Epidermal melanocyte (primary cell): ENCODE results near the gene ANKS1B.
"Not testable (repeated sequence)": the region's sequence is repeated elsewhere in the genome, so short reads cannot be mapped to it uniquely, and the experiment has no call there.

ENCODE experiments used
- DNase-seq: peaks from one replicate; pipeline ENCODE4 v3.0.0; 2011; ENCODE audit warnings: low spot score; ENCODE audit not compliant: insufficient read length

ANKS1B gene

GRCh38 chr12:99875081-99875480 lies 109.7 kb downstream of the ANKS1B start:
- DNase-seq, result no peak

- no peak for DNase-seq
Observed at GRCh38 chr12:99870085-99870484, 114.7 kb downstream of the ANKS1B start.

GRCh38 chr12:99861731-99862130 lies 123.0 kb downstream of the ANKS1B start:
- no peak for DNase-seq

DNA sequence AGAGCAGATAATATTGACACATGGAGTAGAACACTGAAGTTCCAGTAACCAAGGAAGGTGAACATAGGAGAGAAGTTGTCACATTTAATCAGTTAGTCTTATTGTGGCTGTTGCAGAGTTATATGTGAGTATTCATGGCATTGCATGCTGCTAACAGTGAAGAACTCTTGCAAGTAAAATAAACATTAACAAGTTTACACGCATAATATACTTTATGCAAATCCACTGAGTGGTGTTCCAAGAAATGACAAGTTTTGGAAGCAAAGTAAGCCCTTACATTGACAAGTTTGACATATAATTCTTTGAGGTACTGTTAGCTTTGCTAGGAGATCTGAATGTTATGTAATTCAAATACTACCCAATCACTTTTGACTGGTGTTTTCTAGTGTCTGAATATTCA lies 125.6 kb downstream of the ANKS1B start:
- DNase-seq, result no peak

- DNase-seq, result no peak
Observed at GRCh38 chr12:99852666-99853065, 132.1 kb downstream of the ANKS1B start.

- DNase-seq, result no peak
Observed at GRCh38 chr12:99847936-99848335, 136.8 kb downstream of the ANKS1B start.

DNA sequence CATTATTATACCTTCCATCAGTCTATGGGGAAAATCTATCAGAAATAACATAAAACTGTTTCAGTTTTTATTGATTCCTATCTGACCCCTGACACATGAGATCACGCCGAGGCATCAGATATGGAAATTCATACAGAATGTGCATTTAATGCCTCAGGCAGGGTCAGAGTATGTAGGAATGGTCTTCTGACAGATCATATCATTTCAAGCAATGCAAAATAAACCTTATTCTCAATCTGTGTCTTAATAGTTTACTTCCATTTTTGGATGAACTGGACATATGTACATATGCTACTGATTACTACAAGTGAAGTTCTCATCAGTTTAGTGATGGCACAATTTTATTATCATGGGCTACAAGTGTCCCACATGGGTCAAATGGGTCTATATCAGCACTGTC lies 150.0 kb downstream of the ANKS1B start:
- DNase-seq, result no peak

GRCh38 chr12:99833397-99833796 lies 151.3 kb downstream of the ANKS1B start:
- no peak for DNase-seq

DNA sequence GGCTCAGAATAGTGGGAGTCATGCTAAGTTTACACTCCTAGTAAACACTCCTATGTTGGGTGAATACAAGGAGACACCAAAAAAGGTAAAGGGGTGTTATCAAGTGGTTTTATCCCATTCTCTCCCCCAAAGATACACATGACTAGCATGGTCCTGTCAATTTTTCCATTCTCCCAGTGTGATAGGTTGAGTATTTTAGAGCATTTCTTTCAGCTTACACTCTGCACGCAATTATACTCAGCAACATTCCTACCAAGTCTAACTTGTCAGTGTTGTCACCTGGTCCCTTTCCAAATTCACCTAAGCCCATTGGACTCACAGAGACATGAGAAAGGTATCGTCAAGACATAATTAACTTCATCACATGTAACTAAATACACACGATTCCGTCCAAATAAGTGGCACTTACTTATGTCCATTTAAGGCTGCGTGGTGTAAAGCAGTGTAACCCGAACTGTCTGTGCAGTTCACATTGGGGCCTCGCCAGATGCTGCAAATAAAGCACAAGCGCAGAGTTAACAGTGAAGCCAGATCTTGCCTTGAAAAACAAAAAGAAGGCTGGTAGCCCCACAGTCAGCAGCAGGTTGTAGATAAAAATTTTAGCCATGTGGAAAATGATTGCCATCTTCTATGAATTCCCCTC lies 159.7 kb downstream of the ANKS1B start:
- DNase-seq, result no peak

DNA sequence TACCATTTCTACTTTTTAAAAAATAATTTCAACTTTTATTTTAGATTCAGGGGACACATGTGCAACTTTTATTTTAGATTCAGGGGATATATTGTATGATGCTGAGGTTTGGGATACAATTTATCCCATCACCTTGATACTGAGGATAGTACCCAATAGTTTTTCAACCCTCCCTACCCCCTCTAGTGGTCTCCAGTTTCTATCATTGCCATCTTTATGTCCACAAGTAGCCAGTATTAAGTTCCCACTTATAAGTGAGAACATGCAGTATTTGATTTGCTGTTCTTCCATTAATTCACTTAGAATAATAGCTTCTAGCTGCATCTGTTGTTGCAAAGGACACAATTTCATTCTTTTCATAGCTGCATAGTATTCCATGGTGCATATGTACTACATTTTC lies 162.5 kb downstream of the ANKS1B start:
- DNase-seq, result no peak

DNA sequence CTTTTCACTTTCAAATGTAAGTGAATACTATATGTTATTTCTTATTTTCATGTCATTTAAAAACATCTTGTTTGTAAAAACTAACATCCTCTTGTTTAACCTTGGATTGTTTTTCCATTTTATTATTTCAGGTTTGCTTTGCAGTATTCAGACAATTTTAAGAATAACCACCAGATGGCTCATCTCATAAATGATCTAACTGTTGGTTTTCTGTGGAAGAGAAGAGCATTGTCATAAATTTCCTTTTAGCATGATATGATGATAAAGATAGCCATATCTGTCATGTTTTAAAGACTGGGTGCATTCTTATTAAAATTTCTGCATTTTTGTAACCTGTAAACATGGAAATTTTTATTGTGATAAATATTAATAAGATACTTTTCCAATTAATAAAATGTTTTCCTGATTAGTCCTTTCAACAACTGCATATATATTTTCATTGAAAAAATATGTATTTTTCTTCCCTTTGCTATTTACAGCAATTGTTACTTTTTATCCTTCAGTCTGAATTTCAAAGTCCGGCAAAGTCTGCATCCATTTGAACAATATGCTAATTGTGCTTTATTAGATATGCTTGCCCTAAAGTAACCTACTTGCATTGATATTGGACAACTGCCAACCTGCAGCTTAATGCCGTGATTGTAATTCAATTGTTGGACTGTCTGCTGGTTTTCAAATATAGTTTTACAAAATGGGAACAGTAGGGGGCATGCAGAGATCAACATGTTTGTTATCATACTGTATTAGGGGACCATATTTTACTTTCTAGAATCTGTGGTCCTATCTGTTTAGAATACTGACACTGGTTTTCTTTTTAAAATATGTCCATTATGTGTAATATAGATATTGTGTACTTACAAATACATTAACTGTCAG lies 173.8 kb downstream of the ANKS1B start:
- peak; percentile 17 for DNase-seq

DNA sequence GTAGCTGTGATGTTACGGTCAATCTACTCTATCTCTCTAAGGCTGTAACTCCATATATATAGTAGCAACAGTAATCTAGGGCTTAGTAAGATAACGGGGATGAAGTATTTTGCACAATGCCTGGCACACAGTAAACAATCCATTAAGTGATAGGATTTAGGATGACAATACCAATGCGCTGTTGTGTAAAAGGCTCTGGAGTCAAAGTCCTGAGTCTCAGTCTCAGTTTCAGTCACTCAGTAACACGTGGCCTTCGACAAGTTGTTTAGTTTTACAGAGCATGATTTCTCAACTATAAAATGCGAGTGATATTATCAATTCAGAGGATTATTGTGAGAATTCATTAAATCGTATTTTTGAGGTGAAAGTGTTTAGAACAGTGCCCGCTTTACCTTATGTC lies 174.8 kb downstream of the ANKS1B start:
- no peak for DNase-seq

DNA sequence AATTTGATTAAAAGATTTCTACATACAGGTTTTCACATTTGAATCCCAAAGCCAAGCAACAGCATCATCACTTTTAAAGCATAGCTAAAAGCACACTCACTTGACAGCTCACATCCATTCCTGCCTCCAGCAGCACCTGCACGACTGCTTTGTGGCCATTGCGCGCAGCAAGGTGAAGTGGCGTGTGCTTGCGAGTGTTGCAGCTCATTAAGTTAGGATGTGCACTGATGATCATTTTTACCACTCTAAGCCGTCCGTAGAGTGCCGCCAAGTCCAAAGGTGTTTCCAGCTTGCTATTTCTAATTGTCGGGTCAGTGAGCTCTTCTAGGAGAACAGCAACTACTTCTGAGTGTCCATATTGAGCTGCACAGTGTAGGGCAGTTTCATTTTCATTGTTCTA lies 178.4 kb downstream of the ANKS1B start:
- no peak for DNase-seq

DNA sequence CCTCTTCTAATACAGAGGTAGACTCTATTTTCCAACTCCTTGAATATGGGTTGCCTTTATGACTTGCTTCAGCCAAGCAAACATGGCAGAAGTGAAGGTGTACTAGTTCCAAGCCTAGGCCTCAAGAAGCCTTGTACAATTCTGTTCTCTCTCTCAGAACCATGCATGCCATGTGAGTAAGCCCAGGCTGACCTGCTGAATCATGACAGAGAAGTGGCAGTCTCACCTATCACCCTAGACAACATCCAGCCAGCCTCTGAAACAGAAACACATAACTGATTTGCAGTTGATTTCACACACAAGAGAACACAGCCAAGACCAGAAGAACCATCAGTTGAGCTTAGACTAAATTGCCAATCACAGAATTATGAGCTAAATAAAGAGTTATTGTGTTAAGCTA lies 180.0 kb downstream of the ANKS1B start:
- no peak for DNase-seq

DNA sequence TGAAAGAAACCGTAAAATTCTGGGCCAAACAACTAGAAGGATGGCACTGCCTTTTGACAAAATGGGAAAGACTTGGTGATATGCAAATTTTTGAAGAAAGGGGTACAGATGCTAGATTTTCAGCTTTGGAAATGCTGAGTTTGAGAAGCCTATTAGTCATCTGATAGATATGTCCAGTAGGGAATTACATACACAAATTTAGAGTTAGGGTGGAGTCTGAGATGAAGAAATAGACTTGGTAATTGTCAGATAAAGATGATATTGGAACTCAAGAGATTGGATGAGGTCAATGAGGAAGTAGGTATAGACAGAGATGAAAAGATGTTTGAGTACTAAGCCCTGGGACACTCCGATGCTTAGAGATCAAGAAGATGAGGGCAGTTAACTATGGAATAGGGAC lies 184.1 kb downstream of the ANKS1B start:
- DNase-seq, result no peak

GRCh38 chr12:99797931-99798330 lies 186.8 kb downstream of the ANKS1B start:
- DNase-seq, result not testable (repeated sequence)

- DNase-seq, result no peak
Observed at GRCh38 chr12:99783421-99783820, 201.3 kb downstream of the ANKS1B start.

DNA sequence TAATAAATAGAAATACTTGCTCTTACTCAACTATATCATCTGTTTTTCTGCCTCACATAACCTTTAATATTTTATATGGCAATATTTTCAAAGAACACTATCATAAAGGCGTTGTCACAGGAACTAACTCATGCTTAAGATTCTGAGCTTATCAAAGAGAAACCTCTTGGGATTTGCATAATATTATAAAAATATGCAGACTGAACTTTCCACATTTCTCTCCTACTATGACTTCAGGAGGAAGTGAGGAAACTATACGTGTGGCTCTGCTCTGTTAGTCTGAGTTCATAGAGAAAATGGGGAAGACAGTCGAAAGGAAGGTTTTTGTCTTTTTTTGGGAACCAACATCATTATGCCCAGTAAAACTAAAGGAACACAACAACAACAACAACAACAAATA lies 212.5 kb downstream of the ANKS1B start:
- no peak for DNase-seq

GRCh38 chr12:99771659-99772058 lies 213.1 kb downstream of the ANKS1B start:
- DNase-seq, result no peak

DNA sequence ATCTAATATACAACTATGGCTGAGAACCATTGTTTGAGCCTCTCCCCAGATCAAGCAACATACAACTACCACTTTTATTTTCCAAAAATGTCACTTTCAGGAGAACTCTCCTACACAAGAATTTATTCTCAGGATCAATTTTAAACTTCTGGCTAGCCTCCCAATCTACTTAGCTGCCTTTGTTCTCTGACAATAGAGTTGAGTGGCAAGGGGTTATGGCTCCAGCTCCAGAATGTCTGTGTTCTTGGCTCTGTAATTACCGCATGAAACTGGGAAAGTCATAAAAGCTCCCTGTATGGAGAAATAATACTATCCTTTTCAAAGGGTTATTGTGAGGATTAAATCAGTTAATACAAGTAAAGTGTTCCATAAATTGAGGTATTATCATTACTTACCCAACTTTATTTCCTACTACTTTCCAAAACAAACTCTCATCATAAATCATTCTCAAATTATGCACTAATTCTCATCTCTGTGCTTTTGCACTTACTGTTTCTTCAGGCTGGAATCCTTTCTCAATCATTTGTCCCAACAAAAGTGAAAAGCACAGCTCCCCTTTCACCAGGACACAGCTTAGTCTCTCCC lies 215.2 kb downstream of the ANKS1B start:
- DNase-seq, result no peak

DNA sequence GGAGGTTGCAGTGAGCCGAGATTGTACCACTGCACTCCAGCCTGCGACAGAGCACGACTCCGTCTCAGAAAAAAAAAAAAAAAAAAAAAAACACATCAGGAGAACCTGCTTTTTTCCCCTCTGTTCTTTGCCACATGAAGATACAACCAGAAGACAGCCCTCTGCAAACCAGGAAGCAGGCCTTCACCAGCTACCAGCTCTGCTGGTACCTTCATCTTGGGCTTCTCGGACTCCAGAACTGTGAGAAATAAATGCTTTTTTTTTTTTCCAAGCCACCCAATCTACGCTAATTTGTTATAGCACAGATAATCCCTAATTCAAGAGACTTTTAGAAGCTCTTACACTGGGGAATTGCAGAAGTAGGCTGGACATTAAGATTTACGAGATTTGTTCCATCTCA lies 216.0 kb downstream of the ANKS1B start:
- no peak for DNase-seq

- no peak for DNase-seq
Observed at GRCh38 chr12:99767809-99768208, 216.9 kb downstream of the ANKS1B start.

DNA sequence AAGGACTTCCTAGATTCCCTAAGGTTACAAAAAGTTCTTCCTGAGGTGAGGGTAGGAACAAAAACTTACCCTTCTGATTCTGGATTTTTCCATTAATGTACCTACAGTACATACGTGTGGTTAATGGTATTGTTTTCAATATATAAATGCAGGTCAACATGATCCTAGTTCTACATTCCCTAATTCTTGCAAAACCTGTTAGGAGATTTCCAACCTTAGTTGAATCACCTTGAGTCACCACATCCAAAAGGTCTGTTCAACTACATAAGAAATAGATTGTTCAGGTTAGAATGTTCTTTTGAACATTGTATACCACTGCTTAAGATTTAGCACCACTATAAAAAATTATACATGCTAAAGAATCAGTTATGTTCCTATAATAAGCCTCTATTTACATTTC lies 218.3 kb downstream of the ANKS1B start:
- no peak for DNase-seq
